Stimulated activated CD8-positive, alpha-beta memory T cell treated with anti-CD3 and anti-CD28 coated beads, Interleukin-2, amount 100 ng/mL, for 1 hour (primary cell): Measurements from ENCODE around the gene CEP70.
"Not testable (repeated sequence)": the region's sequence is repeated elsewhere in the genome, so short reads cannot be mapped to it uniquely, and the experiment has no call there.

ENCODE experiments used
- DNase-seq, 2 donors: peaks; one replicate each; pipeline ENCODE4 v3.0.0-alpha.2; 2020; ENCODE audit warnings: low read depth in 2 of 2

CEP70 gene

GRCh38 chr3:138594150-138594934, at the start of gene CEP70:
TSS of gene CEP70 (minus strand) at chr3:138594260. CDS start at chr3:138572927, 21,333 bp downstream.
- peak; percentile 79 for DNase-seq

- no peak for DNase-seq
Observed at GRCh38 chr3:138642927-138643253, 48.8 kb upstream of the CEP70 start.

GRCh38 chr3:138642226-138642926, 48.3 kb upstream of the CEP70 start:
- no peak for DNase-seq

- no peak for DNase-seq
Observed at GRCh38 chr3:138640537-138640936, 46.5 kb upstream of the CEP70 start.

GRCh38 chr3:138638641-138639040, 44.6 kb upstream of the CEP70 start:
- no peak for DNase-seq

GRCh38 chr3:138629526-138629925, 35.5 kb upstream of the CEP70 start:
- no peak for DNase-seq

GRCh38 chr3:138625707-138626365, 31.8 kb upstream of the CEP70 start:
- no peak for DNase-seq

GRCh38 chr3:138624518-138624917, 30.5 kb upstream of the CEP70 start:
- DNase-seq, result no peak

GRCh38 chr3:138620431-138620830, 26.4 kb upstream of the CEP70 start:
- no peak for DNase-seq

GRCh38 chr3:138615462-138615861, 21.4 kb upstream of the CEP70 start:
- DNase-seq, result no peak

GRCh38 chr3:138609898-138610266, 15.8 kb upstream of the CEP70 start:
- no peak for DNase-seq

GRCh38 chr3:138608322-138609135, 14.5 kb upstream of the CEP70 start, which contains the start of gene FAIM:
TSS of gene FAIM (plus strand) at chr3:138608771. CDS start at chr3:138619727, 10,956 bp downstream.
- DNase-seq, result peak; percentile 36 to 44

- DNase-seq, result not testable (repeated sequence)
Observed at GRCh38 chr3:138604106-138604595, 10.1 kb upstream of the CEP70 start.

GRCh38 chr3:138601661-138602060, 7.6 kb upstream of the CEP70 start:
- not testable (repeated sequence) for DNase-seq

GRCh38 chr3:138600100-138600745, 6.2 kb upstream of the CEP70 start:
- DNase-seq, result no peak

- DNase-seq, result no peak
Observed at GRCh38 chr3:138598534-138598933, 4.5 kb upstream of the CEP70 start.

GRCh38 chr3:138597186-138597976, 3.3 kb upstream of the CEP70 start:
- not testable (repeated sequence) for DNase-seq

- no peak for DNase-seq
Observed at GRCh38 chr3:138594935-138595610, 1.0 kb upstream of the CEP70 start.

- DNase-seq, result no peak
Observed at GRCh38 chr3:138593488-138594149, 441 bp downstream of the CEP70 start.
